Panc1 (cell line): ENCODE measurements around the gene TENM3. TPM values are rescaled to one million over a fixed set of nuclear protein-coding genes. Genes with fewer than 3 reads are reported as not detected.

Source experiments
- ATAC-seq: fragments of 200-7000 bp; cut with Tn5 transposase; 2 replicates; pipeline ENCODE4 v1.9.1; 2020; ENCODE audit warnings: mild to moderate bottlenecking, moderate library complexity
- BruUV-seq: library from RNA; stranded (reverse); fragments of 400-500 nt; replicated peaks from 2 replicates; lab custom pipeline; 2021; lab: Mats Ljungman, UMichigan
- CTCF ChIA-PET: fragments of 300-600 bp; sonication (Branson Sonifier 250); formaldehyde crosslinking; loops from one replicate; lab custom pipeline; 2022; ENCODE audit warnings: antibody characterized with exemption; lab: Charles Lee
- POLR2A ChIA-PET: fragments of 300-600 bp; sonication (Branson Sonifier 250); formaldehyde crosslinking; loops from one replicate; lab custom pipeline; 2022; ENCODE audit warnings: antibody characterized with exemption; lab: Charles Lee
- DNase-seq: peaks from one replicate; pipeline ENCODE4 v3.0.0-alpha.2; 2010; ENCODE audit warnings: low read depth, low spot score
- H3K27ac ChIP-seq: 2 replicates; pipeline ENCODE4 v1.5.1; 2011; ENCODE audit warnings: mild to moderate bottlenecking, low read length, inconsistent platforms
- H3K27me3 ChIP-seq: fragments of 200-500 bp; sonication (Bioruptor generic); 2 replicates; pipeline ENCODE4 v1.6.0; 2014; ENCODE audit warnings: low read length, inconsistent platforms; ENCODE audit not compliant: control insufficient read depth, insufficient read depth
- H3K36me3 ChIP-seq: fragments of 200-500 bp; sonication (Bioruptor generic); 2 replicates; pipeline ENCODE4 v1.5.1; 2014; ENCODE audit warnings: inconsistent platforms, mild to moderate bottlenecking, low read length, moderate library complexity; ENCODE audit not compliant: control insufficient read depth, insufficient read depth
- H3K4me1 ChIP-seq: 2 replicates; pipeline ENCODE4 v1.5.1; 2011; ENCODE audit warnings: inconsistent platforms, mild to moderate bottlenecking, low read length, moderate library complexity; ENCODE audit not compliant: control insufficient read depth, insufficient read depth
- H3K4me3 ChIP-seq, 2 experiments: 2 replicates each; pipeline ENCODE4 v1.5.1; 2011 to 2012; ENCODE audit warnings: low read depth in 2 of 2, low read length in 2 of 2, mild to moderate bottlenecking in 2 of 2, inconsistent platforms in 1 of 2, moderate library complexity in 1 of 2
- H3K9me3 ChIP-seq: fragments of 200-500 bp; sonication (Bioruptor generic); 2 replicates; pipeline ENCODE4 v1.5.1; 2014; ENCODE audit warnings: low read depth, mild to moderate bottlenecking, inconsistent platforms, low read length, moderate library complexity; ENCODE audit not compliant: control insufficient read depth, insufficient read depth
- POLR2AphosphoS5 ChIP-seq: IDR thresholded peaks from 2 replicates; pipeline ENCODE4 v1.6.1; 2012; ENCODE audit warnings: mild to moderate bottlenecking, low read depth, low read length, moderate library complexity
- SIN3A ChIP-seq: IDR thresholded peaks from 2 replicates; pipeline ENCODE4 v1.6.1; 2012; ENCODE audit warnings: low read depth, mild to moderate bottlenecking, low read length, moderate library complexity, borderline replicate concordance; ENCODE audit not compliant: insufficient read depth
- TCF7L2 ChIP-seq: IDR thresholded peaks from 2 replicates; pipeline ENCODE4 v1.6.1; 2011; ENCODE audit warnings: mild to moderate bottlenecking, low read depth, low read length, inconsistent platforms
- in situ Hi-C: cut with HindIII; loops from 2 replicates; pipeline ENCODE4 v1.10.0; 2016; ENCODE audit warnings: low sequenced_read_pairs, low pct_unique_long_range_greater_than_20kb
- intact Hi-C: fragments of 100-400 bp; cut with micrococcal nuclease; formaldehyde crosslinking; loops from one replicate; pipeline ENCODE4 v1.10.0; 2022; ENCODE audit not compliant: unreplicated experiment
- total RNA-seq: library from RNA; stranded (reverse); gene quantifications from one replicate; pipeline ENCODE4 v1.2.1, GENCODE V29; 2021; ENCODE audit not compliant: unreplicated experiment
- TF ChIP-seq, protein P1 (sequence below): fragments of 450-650 bp; IDR thresholded peaks from 2 replicates; pipeline ENCODE4 v1.5.1; 2017; ENCODE audit warnings: mild to moderate bottlenecking
- TF ChIP-seq, protein P2 (sequence below), 2 experiments: IDR thresholded peaks; 2 replicates each; pipeline ENCODE4 v1.6.1; 2011 to 2012; ENCODE audit warnings: low read depth in 2 of 2, control low read depth in 1 of 2, low read length in 1 of 2, mild to moderate bottlenecking in 1 of 2, moderate library complexity in 1 of 2; ENCODE audit not compliant: insufficient read depth in 1 of 2

The TENM3 gene
- total RNA-seq, 1 experiment from 2014 or later: 0.95 TPM

DNA sequence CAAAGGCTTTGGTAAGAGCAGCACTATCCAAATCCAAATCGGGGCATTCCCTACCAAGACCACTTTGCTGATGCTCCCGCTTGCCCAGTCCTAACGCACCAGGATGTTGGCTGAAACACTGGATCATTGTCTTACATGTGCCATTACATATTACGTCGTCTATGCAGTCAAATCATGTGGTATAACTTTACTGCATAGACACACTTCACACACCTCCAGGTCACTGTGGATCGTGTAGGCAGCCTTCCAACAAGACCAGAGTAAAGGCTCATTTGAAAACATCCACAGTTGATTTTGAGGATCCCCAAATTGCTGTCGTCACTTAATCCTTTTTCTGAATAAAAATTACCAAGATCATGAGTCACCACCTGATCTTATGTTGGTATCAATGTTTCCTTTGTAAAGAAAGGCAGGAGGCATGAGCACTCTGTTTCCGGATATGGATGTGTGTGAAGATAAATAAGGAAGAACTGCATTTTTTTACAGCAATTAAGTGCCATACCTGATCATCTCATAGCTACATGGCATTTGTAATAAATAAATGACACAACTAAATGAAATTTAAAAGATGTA is 18.5 kb downstream of the TENM3 start:
- ChIA-PET CTCF (no interaction called here), POLR2A (no interaction called here)
- in situ Hi-C loops (no loop called here), intact Hi-C loops (no loop called here)
- Histone ChIP-seq H3K4me3 (no peak overlapping the region), H3K27ac (no peak overlapping the region), H3K9me3 (no peaks in the 10 kb centered on the region), H3K27me3 (no peaks in the 10 kb centered on the region), H3K36me3 (no peaks in the 10 kb centered on the region), H3K4me1 (no peaks in the 10 kb centered on the region)
- no TSS peak for BruUV-seq
- ATAC-seq (no peak), DNase-seq (no peak)
- TF ChIP-seq, protein P1, sequence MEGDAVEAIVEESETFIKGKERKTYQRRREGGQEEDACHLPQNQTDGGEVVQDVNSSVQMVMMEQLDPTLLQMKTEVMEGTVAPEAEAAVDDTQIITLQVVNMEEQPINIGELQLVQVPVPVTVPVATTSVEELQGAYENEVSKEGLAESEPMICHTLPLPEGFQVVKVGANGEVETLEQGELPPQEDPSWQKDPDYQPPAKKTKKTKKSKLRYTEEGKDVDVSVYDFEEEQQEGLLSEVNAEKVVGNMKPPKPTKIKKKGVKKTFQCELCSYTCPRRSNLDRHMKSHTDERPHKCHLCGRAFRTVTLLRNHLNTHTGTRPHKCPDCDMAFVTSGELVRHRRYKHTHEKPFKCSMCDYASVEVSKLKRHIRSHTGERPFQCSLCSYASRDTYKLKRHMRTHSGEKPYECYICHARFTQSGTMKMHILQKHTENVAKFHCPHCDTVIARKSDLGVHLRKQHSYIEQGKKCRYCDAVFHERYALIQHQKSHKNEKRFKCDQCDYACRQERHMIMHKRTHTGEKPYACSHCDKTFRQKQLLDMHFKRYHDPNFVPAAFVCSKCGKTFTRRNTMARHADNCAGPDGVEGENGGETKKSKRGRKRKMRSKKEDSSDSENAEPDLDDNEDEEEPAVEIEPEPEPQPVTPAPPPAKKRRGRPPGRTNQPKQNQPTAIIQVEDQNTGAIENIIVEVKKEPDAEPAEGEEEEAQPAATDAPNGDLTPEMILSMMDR: no peak
- no peak for TF ChIP-seq SIN3A
- TF ChIP-seq POLR2AphosphoS5: no peak
- TF ChIP-seq TCF7L2: no peak
- TF ChIP-seq, protein P2, sequence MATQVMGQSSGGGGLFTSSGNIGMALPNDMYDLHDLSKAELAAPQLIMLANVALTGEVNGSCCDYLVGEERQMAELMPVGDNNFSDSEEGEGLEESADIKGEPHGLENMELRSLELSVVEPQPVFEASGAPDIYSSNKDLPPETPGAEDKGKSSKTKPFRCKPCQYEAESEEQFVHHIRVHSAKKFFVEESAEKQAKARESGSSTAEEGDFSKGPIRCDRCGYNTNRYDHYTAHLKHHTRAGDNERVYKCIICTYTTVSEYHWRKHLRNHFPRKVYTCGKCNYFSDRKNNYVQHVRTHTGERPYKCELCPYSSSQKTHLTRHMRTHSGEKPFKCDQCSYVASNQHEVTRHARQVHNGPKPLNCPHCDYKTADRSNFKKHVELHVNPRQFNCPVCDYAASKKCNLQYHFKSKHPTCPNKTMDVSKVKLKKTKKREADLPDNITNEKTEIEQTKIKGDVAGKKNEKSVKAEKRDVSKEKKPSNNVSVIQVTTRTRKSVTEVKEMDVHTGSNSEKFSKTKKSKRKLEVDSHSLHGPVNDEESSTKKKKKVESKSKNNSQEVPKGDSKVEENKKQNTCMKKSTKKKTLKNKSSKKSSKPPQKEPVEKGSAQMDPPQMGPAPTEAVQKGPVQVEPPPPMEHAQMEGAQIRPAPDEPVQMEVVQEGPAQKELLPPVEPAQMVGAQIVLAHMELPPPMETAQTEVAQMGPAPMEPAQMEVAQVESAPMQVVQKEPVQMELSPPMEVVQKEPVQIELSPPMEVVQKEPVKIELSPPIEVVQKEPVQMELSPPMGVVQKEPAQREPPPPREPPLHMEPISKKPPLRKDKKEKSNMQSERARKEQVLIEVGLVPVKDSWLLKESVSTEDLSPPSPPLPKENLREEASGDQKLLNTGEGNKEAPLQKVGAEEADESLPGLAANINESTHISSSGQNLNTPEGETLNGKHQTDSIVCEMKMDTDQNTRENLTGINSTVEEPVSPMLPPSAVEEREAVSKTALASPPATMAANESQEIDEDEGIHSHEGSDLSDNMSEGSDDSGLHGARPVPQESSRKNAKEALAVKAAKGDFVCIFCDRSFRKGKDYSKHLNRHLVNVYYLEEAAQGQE (IDR thresholded peaks at IDR 0.05; ENCODE audit: insufficient read depth in 1 of 2, low read depth in 2 of 2, low read length in 1 of 2): no peak

DNA sequence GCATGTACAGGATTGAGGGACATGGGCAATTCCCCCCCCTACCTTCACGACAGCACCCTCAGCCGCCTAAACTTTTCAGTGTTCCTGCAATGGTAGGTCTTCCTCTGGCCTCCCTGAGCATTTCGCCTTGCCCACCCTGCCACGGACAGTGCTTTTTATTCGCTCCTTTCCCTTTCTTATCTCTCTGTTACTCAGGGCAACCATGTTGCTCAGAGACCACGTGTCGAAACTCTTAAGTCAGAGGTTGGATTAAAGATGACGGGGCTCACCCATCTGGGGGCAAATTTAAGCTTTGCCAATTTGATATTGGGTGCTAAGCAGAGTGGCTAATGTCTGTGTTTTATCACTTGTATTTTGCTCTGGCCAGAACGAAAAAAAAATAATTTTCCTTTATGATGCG is 20.4 kb downstream of the TENM3 start:
- DNase-seq (no peak), ATAC-seq (no peak)
- TF ChIP-seq TCF7L2 (no peak), POLR2AphosphoS5 (no peak), SIN3A (no peak)
- TF ChIP-seq, protein P2 (IDR thresholded peaks at IDR 0.05; ENCODE audit: insufficient read depth in 1 of 2, low read depth in 2 of 2, low read length in 1 of 2): no peak
- TF ChIP-seq, protein P1: no peak
- ChIA-PET POLR2A (no interaction called here), CTCF (no interaction called here)
- intact Hi-C loops: no loop called here
- no peaks in the 10 kb centered on the region for H3K9me3 ChIP-seq
- H3K27ac ChIP-seq: no peak overlapping the region
- H3K27me3 ChIP-seq: no peaks in the 10 kb centered on the region
- in situ Hi-C loops: no loop called here
- no TSS peak for BruUV-seq
- H3K4me1 ChIP-seq: no peaks in the 10 kb centered on the region
- H3K36me3 ChIP-seq: no peaks in the 10 kb centered on the region
- no peak overlapping the region for H3K4me3 ChIP-seq
